OCI-LY1 (cell line): ENCODE results near the gene AEN.

Experiments used
- H2AFZ ChIP-seq: fragments of 200-600 bp; sonication (generic), shearing (Covaris generic); 2 replicates; pipeline ENCODE4 v1.6.0; 2014; ENCODE audit warnings: antibody characterized with exemption, mild to moderate bottlenecking, low read length
- H3F3A ChIP-seq: fragments of 200-600 bp; sonication (generic), shearing (Covaris generic); 2 replicates; pipeline ENCODE4 v1.6.0; 2014; ENCODE audit warnings: mild to moderate bottlenecking, antibody characterized with exemption, low read length, moderate library complexity; ENCODE audit not compliant: insufficient read depth
- H3K27ac ChIP-seq: fragments of 200-600 bp; sonication (generic); 2 replicates; pipeline ENCODE4 v1.5.1; 2014; ENCODE audit warnings: low read length, mixed run types, mild to moderate bottlenecking, low read depth; ENCODE audit not compliant: poor library complexity, severe bottlenecking
- H3K27me3 ChIP-seq: fragments of 200-600 bp; sonication (generic); 2 replicates; pipeline ENCODE4 v1.6.0; 2014; ENCODE audit warnings: antibody characterized with exemption, mild to moderate bottlenecking, low read length, moderate library complexity; ENCODE audit not compliant: insufficient read depth
- H3K36me3 ChIP-seq: fragments of 200-600 bp; sonication (generic); 2 replicates; pipeline ENCODE4 v1.6.1; 2014; ENCODE audit warnings: mild to moderate bottlenecking, antibody characterized with exemption, low read length, moderate library complexity, mixed read lengths; ENCODE audit not compliant: insufficient read depth
- H3K4me1 ChIP-seq: fragments of 200-600 bp; sonication (generic); 2 replicates; pipeline ENCODE4 v1.5.1; 2014; ENCODE audit warnings: mild to moderate bottlenecking, low read length, moderate library complexity; ENCODE audit not compliant: insufficient read depth, severe bottlenecking
- H3K4me2 ChIP-seq: fragments of 200-600 bp; sonication (generic), shearing (Covaris generic); 2 replicates; pipeline ENCODE4 v1.6.1; 2014; ENCODE audit warnings: low read length
- H3K4me3 ChIP-seq: fragments of 200-600 bp; sonication (generic); 2 replicates; pipeline ENCODE4 v1.5.1; 2014; ENCODE audit warnings: low read length, low read depth, mild to moderate bottlenecking, mixed read lengths; ENCODE audit not compliant: poor library complexity, severe bottlenecking
- H3K79me2 ChIP-seq: fragments of 200-600 bp; shearing (Covaris generic); 2 replicates; pipeline ENCODE4 v1.6.1; 2016; ENCODE audit warnings: mixed run types, low read length, mixed read lengths; ENCODE audit not compliant: insufficient read depth
- H3K9ac ChIP-seq: fragments of 200-600 bp; sonication (generic), shearing (Covaris generic); 2 replicates; pipeline ENCODE4 v1.6.1; 2014; ENCODE audit warnings: mild to moderate bottlenecking, low read length, mixed read lengths
- H3K9me2 ChIP-seq: fragments of 200-600 bp; sonication (generic), shearing (Covaris generic); 2 replicates; pipeline ENCODE4 v1.6.1; 2014; ENCODE audit warnings: low read depth, mild to moderate bottlenecking, low read length, mixed read lengths
- H3K9me3 ChIP-seq: fragments of 200-600 bp; shearing (Covaris generic); 2 replicates; pipeline ENCODE4 v1.6.1; 2014; ENCODE audit warnings: low read length, mixed read lengths
- H4K20me1 ChIP-seq: fragments of 200-600 bp; sonication (generic), shearing (Covaris generic); 2 replicates; pipeline ENCODE4 v1.6.0; 2016; ENCODE audit warnings: mild to moderate bottlenecking, low read length; ENCODE audit not compliant: insufficient read depth
- EZH2 ChIP-seq: fragments of 200-600 bp; sonication (generic), shearing (Covaris generic); IDR thresholded peaks from 2 replicates; pipeline ENCODE4 v1.8.0; 2017; ENCODE audit warnings: borderline replicate concordance, mixed run types, mild to moderate bottlenecking, antibody characterized with exemption, low read length, moderate library complexity, mixed read lengths
- TF ChIP-seq, protein P1 (sequence below): fragments of 200-600 bp; sonication (generic), shearing (Covaris generic); IDR thresholded peaks from 2 replicates; pipeline ENCODE4 v1.5.1; 2017; ENCODE audit warnings: mild to moderate bottlenecking, antibody characterized with exemption, low read length, moderate library complexity, mixed read lengths

Gene AEN

DNA sequence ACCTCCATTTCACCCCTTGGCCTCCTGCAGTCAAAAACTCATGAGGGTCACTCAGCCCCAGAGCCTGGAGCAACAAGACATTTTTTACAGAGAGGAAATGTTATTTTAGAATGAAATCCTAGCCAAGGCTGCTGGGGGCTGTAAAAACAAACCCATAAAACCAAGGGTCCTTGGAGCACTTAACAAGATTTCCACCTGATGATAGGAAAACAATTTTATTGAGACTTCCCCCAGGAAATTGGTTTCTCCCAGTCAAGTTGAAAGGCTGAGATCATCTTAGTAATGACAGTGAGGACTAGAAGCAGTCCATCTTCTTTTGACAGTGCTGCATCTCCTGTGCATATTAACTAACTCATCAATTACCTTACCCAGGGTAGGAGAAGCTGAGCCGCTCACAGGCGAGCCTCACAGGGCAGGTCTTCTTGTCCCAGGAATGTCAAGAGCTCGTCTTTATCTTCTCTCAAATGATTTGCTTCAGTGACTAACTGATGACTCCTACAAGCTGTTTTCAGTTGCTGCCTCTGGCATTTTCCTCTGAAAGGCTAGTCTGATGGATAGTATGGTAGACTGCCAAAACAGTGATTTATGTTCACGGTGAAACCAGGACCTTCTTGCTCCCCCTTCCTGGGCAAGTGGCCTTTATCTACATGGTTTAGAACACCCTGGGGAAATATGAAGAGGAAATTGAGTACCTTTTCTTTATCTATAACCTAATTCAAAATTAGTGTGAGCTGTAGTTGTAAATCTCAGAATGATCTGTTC is 34.6 kb upstream of the AEN start:
- TF ChIP-seq EZH2 = no peak
- TF ChIP-seq, protein P1, sequence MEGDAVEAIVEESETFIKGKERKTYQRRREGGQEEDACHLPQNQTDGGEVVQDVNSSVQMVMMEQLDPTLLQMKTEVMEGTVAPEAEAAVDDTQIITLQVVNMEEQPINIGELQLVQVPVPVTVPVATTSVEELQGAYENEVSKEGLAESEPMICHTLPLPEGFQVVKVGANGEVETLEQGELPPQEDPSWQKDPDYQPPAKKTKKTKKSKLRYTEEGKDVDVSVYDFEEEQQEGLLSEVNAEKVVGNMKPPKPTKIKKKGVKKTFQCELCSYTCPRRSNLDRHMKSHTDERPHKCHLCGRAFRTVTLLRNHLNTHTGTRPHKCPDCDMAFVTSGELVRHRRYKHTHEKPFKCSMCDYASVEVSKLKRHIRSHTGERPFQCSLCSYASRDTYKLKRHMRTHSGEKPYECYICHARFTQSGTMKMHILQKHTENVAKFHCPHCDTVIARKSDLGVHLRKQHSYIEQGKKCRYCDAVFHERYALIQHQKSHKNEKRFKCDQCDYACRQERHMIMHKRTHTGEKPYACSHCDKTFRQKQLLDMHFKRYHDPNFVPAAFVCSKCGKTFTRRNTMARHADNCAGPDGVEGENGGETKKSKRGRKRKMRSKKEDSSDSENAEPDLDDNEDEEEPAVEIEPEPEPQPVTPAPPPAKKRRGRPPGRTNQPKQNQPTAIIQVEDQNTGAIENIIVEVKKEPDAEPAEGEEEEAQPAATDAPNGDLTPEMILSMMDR = no peak
- Histone ChIP-seq H3K4me2 (no peak overlapping the region), H3K4me3 (no peak overlapping the region), H3K9ac (no peak overlapping the region), H3K27me3 (no peaks in the 10 kb centered on the region), H3K79me2 (no peaks in the 10 kb centered on the region), H4K20me1 (no peaks in the 10 kb centered on the region), H3F3A (no peaks in the 10 kb centered on the region), H3K36me3 (no peaks in the 10 kb centered on the region), H3K4me1 (no peaks in the 10 kb centered on the region), H2AFZ (no peak overlapping the region), H3K27ac (no peak overlapping the region), H3K9me2 (no peaks in the 10 kb centered on the region), H3K9me3 (no peaks in the 10 kb centered on the region)

DNA sequence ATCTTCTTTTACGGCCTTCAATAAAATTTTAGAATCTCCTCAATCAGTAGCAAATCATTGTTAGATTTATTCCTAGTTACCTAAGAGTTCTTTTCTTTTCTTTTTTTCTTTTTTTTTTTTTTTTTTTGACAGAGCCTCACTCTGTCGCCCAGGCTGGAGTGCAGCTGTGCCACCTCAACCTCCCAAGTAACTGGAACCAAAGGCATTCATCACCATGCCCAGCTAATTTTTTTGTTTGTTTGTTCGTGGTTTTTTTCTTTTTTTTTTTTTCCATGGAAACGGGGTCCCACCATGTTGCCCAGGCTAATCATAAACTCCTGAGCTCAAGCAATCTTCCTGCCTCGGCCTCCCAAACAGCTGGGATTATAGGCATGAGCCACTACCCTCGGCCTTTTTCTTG is 30.4 kb upstream of the AEN start:
- Histone ChIP-seq H3K9me2 (no peaks in the 10 kb centered on the region), H3K27me3 (no peaks in the 10 kb centered on the region), H2AFZ (no peak overlapping the region), H3K4me2 (no peak overlapping the region), H3K9me3 (no peaks in the 10 kb centered on the region), H3K79me2 (no peaks in the 10 kb centered on the region), H3K27ac (no peak overlapping the region), H3F3A (no peaks in the 10 kb centered on the region), H3K36me3 (no peaks in the 10 kb centered on the region), H3K4me1 (no peaks in the 10 kb centered on the region), H4K20me1 (no peaks in the 10 kb centered on the region), H3K9ac (no peak overlapping the region), H3K4me3 (no peak overlapping the region)
- TF ChIP-seq, protein P1 = no peak
- no peak for TF ChIP-seq EZH2

DNA sequence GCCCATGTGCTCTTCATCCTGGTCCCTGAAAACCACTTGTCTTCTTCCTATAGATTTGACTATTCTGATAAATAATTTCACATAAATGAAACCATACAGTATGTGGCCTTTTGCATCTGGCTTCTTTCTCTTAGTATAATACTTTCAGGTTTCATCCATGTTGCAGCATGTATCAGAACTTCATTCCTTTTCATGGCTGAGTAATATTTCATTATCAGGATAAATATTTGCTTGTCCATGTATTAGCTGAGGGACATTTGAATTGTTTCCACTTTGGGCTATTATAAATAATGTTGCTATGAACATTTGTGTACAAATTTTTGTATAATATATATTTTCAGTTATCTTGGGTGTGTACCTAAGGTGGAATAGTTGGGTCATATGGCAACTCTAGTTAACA is 29.8 kb upstream of the AEN start:
- H3K9me2 ChIP-seq = no peaks in the 10 kb centered on the region
- no peak overlapping the region for H2AFZ ChIP-seq
- no peak overlapping the region for H3K9ac ChIP-seq
- no peak overlapping the region for H3K27ac ChIP-seq
- H3K4me2 ChIP-seq = no peak overlapping the region
- no peaks in the 10 kb centered on the region for H3K27me3 ChIP-seq
- no peaks in the 10 kb centered on the region for H3K36me3 ChIP-seq
- H3K4me1 ChIP-seq = no peaks in the 10 kb centered on the region
- no peaks in the 10 kb centered on the region for H3K9me3 ChIP-seq
- no peaks in the 10 kb centered on the region for H3F3A ChIP-seq
- no peak overlapping the region for H3K4me3 ChIP-seq
- TF ChIP-seq, protein P1 = no peak
- TF ChIP-seq EZH2 = no peak
- no peaks in the 10 kb centered on the region for H3K79me2 ChIP-seq
- H4K20me1 ChIP-seq = no peaks in the 10 kb centered on the region
